Activated naive CD4-positive, alpha-beta T cell (primary cell): Measurements from ENCODE around the gene FLAD1.

ENCODE experiments used
- DNase-seq, 4 experiments: peaks; one replicate each; lab custom pipeline; 2025; lab: John Stamatoyannopoulos, UW

Gene FLAD1

DNA sequence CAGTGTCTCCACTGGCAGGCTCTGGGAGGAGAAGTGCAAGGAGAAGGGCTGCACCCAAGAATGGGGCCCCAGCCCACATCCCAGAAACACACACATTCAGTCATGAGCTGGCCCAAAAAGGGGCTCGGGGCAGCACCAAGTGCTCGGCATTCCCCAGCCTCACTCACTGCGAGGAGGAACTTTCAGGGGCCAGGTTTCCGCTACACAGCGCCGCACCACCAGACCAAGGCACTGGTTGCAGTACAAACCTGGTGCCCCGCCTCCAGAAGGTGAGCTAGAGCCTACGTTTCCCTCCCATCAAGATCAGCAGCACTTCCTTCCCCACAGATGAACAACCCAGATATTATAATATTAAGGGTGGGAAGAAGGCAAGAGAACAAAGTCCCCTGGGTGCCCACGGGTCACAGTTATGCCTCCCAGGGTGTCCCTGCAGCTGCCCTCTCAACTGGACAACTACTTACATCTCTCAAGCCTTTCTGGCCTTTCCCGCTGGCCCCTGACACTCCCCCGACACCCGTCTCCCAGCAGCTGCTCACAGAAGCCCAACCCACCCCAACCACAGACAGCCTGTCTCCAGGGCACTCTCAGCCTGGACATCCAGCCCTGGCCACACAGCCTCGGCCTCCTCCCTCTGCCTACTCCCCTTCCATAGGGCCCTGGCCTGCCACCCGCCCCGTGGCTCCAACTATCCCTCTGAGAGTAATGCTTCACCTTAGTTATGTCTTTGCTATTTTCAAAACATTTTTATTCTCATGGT, 31.1 kb upstream of the FLAD1 start:
- DNase-seq = peak in 3 of 4 experiments; percentile 20 to 51 (median 23)

DNA sequence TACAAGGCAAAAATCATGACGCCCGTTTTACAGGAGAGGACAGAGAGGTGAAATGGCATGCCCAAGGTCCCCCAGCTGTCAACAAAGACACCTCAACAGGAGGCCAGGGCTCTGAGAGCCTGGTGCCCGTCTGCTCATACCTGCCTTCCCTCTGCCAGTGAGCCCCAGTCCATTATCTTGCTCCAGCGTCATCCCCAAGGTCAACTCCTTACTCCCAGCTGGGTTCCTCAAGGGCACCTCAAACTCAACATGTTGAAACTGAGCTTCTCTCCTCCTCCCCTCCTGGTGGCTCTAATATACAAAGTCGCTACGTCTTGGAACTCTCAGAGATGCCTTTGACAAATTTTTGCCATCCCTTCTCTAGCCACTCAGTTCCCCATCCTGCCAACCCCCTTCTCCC, 30.5 kb upstream of the FLAD1 start:
- no peak for DNase-seq

DNA sequence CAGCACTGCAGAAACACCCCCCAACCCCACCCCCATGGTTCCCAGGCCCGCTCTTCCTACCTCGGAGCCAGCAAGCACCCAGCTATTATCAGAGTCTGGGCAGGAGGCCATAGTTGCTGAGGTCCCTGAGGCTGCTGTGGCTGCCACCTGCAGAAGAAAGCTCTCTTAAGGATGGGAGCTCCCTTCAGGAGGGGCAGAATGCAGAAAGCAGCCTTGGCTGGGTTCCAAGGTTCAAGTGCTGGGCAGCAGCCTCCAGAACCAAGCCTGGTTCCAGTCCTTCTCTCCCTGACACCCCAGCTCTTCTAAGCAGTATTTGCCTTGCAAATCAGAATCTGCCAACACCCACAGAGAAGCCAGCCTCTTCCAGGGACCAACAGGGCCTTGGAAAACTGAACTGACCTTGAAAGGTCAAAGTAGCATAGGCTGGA, 29.5 kb upstream of the FLAD1 start:
- DNase-seq = no peak

DNA sequence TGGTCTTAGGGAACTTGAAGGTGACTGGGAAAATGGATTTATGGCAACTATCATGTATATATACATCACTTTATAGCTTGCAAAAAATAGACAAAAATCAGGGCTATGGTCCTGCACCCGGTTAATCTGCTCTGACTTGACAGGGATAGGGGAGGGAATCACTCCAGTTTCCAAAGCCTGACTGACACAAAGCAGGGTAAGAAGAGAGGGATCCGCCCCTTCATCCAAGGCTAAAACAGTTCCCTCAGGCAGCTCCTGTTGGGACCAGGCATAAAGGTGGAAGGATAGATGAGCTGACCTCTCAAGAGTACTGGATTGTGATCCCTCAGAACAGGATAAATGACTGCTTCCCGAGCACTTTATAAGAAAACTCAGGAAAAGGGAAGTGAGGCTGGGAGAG, 28.6 kb upstream of the FLAD1 start:
- no peak for DNase-seq

DNA sequence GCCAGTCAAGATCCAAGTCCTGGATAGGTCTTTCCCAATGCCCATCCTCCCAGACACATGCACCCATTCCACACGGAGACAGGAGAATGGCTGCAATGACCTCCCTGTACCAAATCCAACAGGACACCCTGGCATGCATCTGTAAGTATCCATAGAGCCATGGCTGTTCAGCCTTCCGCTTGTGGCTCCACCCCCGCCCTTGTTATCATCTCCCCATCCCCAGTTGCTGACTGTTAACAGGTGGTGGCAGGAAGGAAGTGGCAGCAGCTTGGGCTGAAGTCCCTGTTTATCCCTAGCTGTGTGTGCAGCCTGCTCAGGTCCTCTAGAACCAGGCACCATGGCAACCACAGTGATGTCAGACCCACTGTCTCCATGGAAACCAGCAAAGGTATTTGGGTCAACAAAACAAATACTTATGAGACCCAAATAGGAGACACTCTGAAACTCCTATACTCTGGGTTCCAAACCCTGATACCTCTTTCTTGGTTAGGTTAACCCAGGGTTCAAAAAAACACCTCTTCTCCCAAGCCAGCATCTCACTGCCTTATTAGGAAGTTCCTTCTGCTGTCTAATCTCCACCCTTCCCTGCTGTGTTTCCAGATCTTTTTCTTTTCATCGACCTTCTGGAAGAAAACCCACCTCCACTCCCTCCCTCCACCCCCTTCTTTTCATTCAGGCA, 28.0 kb upstream of the FLAD1 start:
- peak; percentile 21 to 80 (median 61) for DNase-seq

DNA sequence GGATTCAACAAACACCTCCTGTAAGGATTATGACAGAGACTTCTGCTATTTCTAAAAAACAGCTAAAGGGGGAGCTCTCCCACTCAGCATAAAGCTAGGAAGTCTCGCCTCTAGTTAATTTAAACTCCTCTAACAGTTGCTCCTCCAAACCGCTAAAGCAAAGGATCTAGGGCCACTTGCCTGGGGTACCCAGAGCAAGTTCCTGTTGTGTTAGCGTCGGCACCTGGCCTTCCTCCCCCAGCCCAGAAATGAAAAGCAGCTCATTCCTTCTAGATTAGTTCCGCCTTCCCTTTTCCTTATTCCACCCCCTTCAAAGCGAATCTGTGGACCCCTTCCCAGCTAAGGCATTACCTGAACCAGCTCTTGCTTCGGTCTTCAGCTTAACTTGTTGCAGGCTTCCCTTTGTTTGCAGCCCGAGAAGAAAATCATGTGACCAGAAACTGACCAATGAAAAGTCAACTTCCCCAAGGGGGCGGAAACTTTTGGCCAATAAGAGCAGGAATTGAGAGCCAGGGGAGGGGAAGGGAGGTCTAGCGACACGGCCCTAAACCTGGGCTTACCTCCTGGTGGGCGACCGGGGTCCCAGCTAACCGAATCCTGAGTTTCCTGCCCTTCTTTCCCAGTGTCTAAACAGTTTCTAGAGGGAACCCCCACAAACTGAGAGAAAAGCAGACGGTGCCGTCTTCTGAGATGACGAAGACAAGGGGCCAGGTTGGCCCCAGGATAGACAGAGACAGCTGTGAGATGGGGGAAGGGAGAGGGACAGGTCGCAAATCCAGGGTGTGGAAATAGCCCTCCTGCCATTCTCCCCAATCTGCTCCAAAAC, 27.2 kb upstream of the FLAD1 start, which contains the start of gene PBXIP1:
PBXIP1 (minus strand) TSS at position 382 of the 826 bp plus-strand sequence. CDS start 2,378 bp downstream, outside the sequence.
- peak in 3 of 4 experiments; percentile 29 to 62 (median 56) for DNase-seq

DNA sequence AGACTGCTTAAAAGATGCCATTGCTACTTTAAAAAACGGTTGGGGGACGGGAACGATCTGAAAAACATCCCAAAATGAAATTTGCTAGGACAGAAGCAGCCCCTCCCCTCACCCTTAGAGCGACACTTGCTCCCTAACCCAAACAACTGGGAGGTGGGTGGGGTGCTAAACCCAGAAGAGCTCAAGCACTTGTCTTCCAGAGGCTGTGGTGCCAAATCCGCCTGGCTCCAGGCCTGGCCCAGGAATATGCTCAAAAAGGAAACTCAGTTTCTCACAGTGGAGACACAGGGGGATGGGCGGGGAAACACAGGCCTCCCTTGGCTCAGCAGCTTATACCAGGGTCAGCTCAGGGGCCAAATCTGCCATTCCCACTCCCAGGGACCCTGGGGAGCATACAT, 26.6 kb upstream of the FLAD1 start:
- no peak for DNase-seq

DNA sequence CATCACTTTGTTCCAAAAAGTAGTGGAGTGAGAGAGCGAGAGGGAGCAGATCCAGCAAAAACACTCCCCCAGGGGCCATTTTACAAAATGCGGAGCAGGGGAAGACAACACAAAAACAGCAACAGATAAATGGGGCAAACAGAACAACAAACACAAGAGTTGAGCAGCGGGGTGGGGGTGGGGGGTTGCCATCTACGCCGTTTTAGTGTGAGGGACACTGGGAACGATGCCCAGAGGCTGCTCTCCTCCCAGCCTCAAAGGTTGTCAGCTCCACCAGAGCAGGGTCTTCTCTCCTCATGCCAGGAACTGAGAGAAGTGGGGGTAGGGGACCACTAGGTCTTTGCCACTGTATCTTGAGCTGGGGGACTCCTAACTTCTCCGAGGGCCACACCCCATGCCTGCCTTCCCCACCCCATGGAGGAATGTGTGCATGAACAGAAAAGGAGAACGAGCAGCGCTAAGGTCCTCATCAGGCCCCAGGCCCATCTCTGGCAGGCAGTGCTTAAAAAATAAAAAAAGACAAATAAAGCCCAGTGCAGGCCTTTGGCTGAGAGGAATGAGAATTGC, 26.0 kb upstream of the FLAD1 start:
- no peak for DNase-seq

DNA sequence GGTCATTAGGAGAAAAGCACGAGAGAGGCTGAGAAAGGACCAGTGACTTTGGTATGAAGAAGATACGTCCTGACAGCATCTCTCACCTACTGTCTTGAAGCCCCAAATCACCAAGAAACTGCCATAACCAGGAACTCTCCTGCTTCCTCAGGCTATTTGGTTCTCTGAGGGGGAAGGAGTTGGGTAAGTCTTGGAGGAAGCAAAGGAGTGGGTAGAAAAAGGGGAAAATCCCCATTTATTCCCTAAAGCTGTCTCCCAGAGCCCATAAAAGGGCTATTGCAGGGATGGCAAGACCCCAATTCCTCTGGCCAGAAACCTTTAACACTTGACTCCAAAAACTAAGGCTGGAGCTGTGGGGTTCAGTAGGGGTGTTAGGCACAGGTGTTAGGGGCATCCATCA, 25.1 kb upstream of the FLAD1 start:
- DNase-seq = no peak

DNA sequence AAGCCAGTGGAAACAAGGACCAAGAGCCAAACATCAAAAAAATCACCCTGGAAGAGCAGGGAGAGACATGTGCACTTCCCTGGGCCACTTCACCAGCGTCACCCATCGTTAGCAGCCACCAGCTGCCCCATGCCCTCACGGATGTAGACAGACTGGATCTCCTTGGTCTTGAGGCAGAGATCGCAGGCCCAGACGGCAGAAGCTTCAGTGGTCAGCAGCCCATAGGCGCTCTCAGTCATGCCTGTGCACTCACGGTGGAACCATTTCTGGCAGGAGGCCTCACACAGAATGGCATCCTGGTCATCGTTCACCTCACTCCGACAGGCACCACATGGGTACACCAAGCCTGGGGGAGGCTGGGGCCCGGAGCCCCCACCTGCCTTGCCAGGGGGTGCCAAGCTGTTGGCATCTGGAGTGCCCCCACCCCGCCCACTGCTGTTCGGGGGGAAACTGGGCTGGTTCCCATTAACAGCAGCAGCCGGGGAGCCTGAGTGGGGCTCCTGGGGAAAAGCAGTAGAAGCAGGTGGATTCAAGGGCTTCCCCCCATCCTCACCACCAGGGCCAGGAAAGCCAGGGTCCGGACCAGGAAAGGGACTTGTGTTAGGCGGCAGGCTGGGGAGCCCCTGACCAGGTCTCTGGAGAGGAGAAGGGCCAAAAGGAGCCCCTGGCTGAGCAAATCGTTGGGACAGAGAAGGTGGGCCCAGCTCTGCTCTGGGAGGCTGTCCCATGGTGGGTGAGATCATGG, 24.3 kb upstream of the FLAD1 start:
- DNase-seq = no peak

DNA sequence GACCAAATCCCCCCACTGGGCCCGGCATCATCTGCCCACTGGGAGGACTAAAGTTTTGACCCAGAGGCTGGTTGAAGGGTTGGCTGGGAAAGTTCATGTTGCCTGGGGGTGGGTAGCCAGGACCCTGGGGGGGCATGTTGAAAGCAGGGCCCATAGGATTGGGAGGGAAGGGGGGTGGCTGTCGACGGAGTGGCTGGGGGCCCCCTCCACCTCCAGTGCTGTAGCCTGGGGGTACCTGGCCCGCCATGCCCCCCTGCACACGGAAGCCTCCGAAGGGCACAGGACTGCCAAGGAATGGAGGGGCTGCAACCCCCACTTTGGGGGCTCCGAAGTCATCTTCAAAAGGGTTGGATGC, 23.7 kb upstream of the FLAD1 start:
- DNase-seq = no peak

DNA sequence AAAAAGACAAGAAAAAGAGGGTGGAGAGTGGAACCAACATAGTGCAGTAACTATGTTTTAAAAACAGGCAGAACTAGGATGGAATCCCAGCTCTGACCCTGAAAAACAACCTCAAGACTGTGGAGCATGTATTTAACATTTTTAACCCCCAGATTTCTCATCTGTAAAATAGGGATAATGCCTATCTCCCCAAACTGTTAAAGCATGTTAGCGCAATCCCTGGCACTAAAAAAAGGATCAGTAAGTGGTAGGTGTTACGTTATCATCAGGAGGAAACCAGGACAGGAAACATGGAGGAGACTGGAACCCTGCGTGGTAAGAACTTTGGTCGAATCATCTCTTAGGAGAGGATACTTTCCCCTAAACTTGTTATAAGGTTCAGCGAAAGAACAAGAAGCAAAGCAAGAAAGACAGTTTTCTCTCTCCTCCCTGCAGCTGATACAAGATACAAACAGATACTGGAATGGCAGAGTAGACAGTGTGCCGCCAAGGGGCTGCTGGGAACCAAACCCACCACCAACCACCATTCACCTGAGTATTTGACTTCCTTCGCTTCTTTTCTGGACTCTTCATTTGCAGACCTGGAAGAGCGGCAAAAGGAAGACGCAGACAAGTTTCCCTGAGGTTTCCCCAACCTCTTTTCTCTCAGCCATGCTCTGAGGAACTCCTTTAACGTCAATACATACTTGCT, 22.6 kb upstream of the FLAD1 start:
- DNase-seq = no peak

DNA sequence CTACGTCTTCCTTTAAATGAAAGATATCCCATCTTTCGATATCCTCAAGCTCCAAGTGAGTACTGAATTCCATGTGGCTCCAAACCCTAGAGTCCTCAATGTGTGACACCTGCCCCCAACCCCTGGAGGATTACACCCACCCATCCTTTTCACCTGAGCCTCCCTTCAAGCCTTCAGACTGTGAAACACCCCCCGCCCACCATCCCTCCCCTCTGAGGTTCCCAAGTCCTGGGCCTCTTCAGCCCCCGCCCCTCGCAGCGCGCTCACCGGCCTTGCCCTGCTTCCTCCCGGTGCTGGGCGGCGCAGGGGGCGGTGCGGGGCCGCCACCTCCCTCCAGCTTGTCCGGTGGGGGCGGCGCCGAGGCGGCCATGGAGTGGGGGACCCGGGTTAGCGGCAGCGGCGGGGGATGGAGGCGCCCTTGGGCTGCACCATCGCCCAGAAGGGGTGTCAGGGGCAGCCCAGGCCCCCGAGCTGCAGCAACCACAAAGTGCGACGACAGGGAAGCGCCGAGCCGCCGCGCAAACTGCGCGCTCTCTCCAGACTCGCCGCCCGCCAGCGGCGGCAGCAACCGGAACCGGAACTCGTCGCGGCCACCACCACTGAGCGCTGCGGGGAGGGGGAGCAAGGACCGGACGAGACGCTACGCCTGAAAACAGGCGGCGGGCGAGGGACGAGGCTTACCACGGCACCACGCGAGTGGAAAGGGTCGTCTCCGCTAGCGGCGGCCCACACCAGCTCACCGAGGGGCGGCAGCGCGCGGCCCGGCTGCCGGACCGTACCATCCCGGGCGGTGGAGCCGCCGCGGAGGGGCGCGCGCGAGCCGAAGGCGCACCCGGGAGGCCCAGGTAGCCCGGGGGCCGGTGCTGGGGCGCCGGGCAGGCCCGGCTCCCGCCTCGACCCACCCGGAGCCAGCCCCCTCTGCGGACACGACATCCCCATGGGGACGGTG, 21.7 kb upstream of the FLAD1 start, which contains the start of gene PYGO2:
PYGO2 (minus strand) TSS at position 576 of the 949 bp plus-strand sequence; CDS start at position 370, 206 bp downstream.
- peak; percentile 50 to 75 (median 62) for DNase-seq

DNA sequence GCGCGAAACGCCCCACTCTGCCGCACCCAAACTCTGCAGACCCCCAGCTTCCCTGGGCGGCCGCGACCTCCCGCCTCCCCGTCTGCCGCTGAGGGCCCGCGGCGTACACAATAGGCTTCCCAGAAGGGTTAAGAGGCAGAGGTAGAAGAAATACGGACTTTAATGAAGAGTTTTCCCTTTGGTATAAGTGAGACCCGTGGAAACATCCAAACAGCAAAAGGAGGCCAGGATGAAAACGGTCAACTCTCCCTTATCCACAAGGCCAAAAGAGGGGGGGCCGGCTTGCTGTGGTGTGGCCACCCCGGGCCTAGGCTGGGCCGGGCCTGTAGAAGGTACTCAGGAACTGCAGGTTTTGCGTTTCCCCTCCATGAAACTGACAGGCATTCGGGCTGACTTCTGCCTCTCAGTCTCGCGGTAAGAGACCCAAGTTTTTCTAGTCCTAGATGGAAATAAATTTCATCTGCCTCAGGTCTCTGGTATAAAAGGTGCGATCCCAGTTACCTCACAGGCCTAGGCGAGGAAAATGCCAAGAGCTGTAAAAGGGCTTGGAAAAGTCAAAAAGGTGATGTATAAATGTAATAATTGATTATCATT, 20.9 kb upstream of the FLAD1 start:
- no peak for DNase-seq

DNA sequence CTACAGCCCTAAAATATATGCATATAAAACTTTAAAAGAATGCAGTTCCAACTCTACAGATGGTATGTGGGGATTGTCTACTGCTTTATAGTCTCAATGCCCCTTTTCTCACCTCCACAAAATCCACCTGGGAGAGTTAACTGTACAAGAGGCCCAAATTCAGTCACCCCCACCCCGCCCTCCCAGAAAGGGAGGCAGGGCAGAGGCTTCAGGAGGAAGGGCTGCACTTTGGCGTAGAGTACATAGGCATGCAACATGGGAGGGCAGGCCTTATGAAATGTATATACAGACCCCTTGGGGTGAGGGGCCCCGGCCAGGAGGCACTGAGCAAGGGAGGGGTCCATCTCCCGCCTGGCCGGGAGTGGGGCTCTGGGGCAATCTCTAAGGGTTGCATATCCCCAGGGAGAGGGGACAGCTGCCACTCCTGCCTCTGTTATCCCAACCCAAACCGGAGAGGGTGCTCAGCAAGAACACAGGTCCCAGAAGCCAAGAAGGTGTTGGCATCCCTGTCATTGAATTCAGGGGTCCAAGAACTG, 20.3 kb upstream of the FLAD1 start:
- no peak for DNase-seq

DNA sequence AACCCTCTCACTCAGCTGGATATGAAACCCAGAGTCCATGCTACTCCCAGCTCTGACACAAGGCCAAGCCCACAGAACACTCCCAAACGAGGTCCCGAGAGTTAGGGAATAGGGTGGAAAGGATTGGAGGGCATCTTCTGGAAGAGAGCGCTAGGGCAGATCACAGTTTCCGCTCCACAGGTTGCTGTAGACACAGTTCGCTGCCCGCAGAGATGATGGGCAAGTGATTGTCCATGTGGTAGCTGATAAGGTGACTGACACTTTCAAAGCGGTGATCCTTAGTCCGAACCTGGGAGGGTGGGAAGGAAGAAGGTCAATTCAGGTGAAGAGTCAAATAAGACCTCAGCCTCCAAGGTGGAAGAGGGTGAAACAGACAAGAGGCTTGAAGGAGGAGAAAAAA, 19.5 kb upstream of the FLAD1 start:
- no peak for DNase-seq

DNA sequence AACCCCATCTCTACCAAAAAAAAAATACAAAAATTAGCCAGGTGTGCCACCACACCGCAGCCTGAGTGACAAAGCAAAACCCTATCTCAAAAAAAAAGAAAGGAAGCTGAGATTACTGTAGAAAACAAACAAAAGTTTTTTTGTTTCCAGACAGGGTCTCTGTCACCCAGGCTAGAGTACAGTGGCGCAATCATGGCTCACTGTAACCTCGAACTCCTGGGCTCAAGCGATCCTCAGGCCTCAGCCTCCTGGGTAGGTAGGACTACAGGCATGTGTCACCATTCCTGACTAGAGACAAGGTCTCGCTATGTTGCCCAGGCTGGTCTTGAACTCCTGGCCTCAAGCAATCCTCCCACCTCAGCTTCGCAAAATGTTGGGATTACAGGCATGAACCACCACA, 18.8 kb upstream of the FLAD1 start:
- no peak for DNase-seq

DNA sequence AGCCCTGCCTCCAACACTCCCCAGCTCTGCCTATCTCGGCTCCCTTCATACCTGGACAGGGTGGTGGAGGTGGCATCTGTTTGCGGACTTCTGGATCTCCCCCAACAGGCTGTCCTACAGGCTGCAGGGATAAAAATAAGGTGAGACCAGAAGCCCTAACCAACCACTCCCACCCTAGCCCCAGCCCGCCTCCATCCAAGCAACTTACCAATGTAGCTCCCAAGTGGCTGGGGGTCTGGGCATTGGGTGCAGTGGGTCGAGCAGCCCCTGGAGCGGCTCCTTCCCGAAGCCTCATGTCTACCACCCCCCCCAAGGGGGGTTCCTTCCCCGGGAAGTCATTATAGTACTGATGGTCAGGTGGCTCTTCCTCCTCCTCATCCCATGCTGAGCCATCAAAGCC, 17.0 kb upstream of the FLAD1 start:
- no peak for DNase-seq

DNA sequence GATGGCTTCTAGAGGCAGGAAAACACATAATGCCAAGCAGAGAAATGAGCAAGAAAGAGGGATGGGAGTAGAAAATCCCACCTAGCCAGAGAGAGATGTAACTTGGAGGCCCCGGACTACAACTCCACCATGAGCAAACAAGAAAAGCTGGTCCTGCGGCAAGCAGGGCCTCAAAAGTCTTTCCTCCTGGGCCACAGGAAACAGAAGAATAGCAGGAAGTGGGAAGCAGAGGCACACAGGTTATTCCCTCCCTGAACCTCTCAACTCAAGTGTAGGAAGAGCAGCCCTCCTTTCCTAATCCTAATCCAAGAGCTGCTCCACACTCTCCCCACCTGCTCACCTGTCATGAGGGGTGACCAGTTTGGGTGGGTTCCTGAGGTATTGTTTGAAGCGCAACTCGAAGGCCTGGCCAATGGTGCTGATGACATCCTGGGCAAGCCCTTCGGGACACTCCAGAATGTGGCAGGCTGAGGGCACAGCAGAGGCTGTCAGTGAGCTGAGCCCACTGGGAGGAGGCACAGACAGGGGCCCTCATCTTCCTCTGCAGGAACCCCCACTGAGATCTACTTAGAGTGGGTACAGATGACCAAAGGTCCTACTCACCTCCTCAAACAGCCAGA, 15.7 kb upstream of the FLAD1 start:
- no peak for DNase-seq
